Heart left ventricle (tissue), 13 donors: ENCODE results near the gene NEUROG2.

ENCODE experiments used
- POLR2A ChIP-seq, 2 donors: fragments of 450-650 bp; IDR thresholded peaks; one replicate each; pipeline ENCODE4 v1.6.1; 2017; ENCODE audit warnings: antibody characterized with exemption in 2 of 2, mild to moderate bottlenecking in 2 of 2, moderate library complexity in 2 of 2
- TF ChIP-seq, protein P1 (sequence below), 12 donors: fragments of 200-600 bp; sonication (generic) in 4 of 12; IDR thresholded peaks; one replicate each; pipeline versions ENCODE4 v1.5.0 to v1.8.0; 2018 to 2022; ENCODE audit warnings: antibody characterized with exemption in 12 of 12, mild to moderate bottlenecking in 5 of 12
- donor health status: ischemic (EF 13 %, LVEDD 7.1; RV severe dilation, severe dysfunction).
- donor health status: DM: no; HTN: yes; CAD: no.
- donor health status: DM: no; HTN: no; CAD: no.
- donor health status: ischemic (EF 25% LVEDD 6.9; RV normal size, moderate dysfunction).
- donor health status: ischemic (EF 25% LVEDD 5.7; RV mildly dilated, moderate dysfunction).
- donor health status: ischemic (EF 35%, LVEDD 5.7; RV mildly dilated, moderate dysfunction).
- donor health status: nonischemic (EF 11% LVEDD 7.7; RV severe dilation, severe dysfunction).
- donor health status: DM: yes; HTN: yes; CAD: no.
- donor health status: PGD.
- donor health status: ischemic (EF 29% LVEDD 5.4; RV normal size, mild dysfunction).
- donor health status: nonischemic (EF 23%, LVEDD 6.1; RV moderate dilation, normal function).

DNA sequence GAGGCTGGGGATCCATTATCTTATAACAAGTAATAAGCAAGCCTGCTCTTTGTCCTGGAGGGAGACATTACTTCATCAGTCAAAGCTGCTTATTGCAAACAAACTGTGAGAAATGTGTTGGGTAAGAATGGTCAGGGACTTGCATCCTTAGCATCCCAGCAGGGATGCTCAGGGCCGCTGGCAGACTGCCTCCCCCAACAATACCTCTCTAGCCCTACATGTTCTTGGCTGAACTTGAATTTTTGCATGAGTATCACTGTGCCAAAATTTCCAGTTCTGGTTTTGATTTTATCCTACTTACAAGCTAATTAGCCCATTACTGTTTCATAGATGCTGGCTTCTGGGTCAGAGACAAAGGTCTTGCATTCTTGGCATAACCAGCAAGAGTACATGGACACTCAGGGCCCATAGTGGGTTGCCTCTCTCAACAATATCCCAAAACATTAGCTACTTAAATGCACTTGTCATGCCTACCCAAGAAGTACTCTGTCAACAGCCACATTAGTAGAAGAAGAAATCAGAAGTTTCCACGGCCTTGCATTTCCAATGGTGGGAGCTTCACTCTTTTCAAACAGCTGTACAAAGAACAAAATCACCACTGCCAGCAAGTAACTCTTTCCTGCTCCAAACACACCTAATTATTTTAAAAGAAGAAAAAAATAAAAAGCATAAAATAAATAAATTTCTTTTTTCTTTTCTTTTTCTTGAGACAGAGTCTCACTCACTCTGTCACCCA, 41.9 kb upstream of the NEUROG2 start:
- TF ChIP-seq, protein P1, sequence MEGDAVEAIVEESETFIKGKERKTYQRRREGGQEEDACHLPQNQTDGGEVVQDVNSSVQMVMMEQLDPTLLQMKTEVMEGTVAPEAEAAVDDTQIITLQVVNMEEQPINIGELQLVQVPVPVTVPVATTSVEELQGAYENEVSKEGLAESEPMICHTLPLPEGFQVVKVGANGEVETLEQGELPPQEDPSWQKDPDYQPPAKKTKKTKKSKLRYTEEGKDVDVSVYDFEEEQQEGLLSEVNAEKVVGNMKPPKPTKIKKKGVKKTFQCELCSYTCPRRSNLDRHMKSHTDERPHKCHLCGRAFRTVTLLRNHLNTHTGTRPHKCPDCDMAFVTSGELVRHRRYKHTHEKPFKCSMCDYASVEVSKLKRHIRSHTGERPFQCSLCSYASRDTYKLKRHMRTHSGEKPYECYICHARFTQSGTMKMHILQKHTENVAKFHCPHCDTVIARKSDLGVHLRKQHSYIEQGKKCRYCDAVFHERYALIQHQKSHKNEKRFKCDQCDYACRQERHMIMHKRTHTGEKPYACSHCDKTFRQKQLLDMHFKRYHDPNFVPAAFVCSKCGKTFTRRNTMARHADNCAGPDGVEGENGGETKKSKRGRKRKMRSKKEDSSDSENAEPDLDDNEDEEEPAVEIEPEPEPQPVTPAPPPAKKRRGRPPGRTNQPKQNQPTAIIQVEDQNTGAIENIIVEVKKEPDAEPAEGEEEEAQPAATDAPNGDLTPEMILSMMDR (IDR thresholded peaks at IDR 0.05) = no peak
- TF ChIP-seq POLR2A (IDR thresholded peaks at IDR 0.05) = no peak
